ENCODE measurements around the gene CCDC112.
A peak's percentile ranks its signal among the peaks of the same experiment; 100 is the strongest.
"Not testable (repeated sequence)": the region's sequence is repeated elsewhere in the genome, so short reads cannot be mapped to it uniquely, and the experiment has no call there.

The CCDC112 gene, protein sequence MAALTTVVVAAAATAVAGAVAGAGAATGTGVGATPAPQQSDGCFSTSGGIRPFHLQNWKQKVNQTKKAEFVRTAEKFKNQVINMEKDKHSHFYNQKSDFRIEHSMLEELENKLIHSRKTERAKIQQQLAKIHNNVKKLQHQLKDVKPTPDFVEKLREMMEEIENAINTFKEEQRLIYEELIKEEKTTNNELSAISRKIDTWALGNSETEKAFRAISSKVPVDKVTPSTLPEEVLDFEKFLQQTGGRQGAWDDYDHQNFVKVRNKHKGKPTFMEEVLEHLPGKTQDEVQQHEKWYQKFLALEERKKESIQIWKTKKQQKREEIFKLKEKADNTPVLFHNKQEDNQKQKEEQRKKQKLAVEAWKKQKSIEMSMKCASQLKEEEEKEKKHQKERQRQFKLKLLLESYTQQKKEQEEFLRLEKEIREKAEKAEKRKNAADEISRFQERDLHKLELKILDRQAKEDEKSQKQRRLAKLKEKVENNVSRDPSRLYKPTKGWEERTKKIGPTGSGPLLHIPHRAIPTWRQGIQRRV

DNA sequence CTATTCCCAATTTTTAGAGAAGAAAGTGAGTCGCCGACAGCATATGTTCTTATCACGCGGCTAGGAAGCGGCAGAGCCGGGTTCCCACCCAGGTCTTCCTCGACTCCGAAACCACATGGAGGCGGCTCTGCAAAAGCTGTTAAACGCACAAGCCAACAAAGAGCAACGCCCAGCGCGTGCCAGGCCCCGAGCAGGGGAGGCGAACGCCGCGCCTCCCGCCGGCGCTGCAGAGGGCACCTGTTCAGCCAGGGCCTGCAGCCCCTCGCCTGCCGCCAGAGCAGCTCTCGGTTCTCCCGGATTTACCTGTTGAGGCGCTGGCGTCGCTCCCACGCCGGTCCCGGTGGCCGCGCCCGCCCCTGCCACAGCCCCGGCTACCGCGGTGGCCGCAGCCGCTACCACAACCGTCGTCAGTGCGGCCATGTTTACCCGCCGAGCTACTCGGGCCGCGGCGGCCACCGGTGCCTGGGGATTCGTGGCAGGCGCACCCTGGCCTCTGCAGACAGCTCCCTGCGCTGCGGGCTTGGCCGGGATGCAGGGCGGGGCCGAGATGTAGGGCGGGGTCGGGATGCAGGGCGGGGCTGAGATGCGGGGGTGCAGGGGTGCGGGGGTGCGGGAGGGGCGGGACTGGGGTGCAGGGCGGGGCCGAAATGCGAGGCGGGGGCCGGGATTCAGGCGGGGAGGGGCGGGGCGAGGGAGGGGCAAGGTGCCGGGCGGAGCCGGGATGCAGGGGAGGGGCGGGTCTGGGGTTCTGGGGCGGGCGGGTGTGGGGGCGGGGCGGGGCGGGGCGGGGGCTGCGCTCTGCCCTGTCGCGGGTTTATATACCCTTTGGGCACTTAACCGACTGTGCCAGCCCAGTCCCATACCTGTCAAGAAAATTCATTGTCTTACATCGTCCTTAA, at the start of gene CCDC112:
Gene CCDC112, minus strand, starts transcription at position 531 of the 899 bp plus-strand sequence. Its CDS starts 111 bp downstream, at position 420.
- DNase-seq, result peak; percentile 72

DNA sequence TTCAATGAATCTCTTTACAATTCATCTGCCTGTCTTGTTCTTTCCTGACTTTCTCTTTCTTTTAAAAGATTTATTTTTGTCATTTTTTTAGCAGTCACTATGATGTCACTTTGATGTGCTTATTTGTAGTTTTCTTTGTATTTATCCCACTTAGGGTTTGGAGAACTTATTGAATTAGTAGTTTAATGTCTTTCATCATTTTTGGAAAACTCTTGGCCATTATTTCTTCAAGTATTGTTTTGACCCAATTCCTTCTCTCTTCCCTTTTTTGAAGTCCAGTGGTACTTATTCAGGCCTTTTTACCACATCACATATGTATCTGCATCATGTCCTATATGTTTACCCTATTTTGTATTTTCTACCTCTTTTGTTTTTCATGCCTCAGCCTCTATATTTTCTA, 48.9 kb upstream of the CCDC112 start:
- DNase-seq, result no peak

DNA sequence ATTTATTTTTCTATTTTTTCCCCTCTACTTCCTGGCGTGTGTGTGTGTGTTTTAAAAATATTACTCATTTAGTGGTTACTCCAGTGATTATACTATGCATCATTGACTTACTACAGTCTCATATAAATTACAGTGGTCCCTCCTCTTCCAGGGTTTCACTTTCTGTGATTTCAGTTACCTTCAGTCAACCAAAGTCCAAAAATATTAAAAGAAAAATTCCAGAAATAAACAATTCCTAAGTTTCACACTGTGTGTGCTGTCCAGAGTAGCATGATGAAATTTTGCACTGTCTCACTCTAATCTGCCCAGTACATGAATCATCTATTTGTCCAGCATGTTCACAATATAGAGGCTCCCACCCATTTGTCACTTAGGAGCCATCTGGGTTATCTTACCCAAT, 47.4 kb upstream of the CCDC112 start:
- DNase-seq, result no peak

DNA sequence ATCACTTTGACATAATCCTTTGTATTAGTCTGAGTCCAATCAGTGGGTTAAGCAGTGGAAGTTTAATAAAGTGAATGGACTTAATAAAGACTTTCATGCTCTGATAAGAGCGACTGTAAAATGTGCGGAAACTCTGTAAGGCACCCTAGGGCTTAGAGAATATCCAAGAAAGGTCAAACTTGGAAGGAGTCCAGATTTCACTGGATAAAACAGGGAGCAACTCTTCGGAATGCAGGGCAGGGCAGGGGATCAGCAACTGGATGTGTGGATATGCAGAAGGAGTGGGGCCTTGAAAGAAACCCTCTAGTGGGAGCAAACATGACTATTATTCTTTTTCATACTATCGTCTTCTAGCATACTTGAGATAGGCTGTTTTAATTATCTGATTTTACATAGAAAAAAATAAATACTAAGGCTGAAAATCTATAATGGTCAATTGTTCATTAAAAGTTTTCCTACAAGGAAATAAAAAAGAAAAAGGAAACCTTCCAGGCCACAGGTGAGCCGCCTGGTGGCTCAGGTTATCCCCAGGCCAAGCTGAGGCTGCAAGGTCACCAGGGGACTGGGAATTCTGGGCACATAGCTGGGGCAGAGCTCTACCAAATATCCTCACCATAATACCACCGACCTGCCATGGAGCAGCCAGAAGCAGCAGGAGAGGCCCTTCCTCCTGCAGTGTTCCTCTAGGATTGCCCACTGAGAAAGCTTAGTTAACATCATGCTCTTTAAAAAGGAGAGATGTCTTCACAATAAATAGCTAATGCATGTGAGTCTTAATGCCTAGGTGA, 46.3 kb upstream of the CCDC112 start:
- no peak for DNase-seq

DNA sequence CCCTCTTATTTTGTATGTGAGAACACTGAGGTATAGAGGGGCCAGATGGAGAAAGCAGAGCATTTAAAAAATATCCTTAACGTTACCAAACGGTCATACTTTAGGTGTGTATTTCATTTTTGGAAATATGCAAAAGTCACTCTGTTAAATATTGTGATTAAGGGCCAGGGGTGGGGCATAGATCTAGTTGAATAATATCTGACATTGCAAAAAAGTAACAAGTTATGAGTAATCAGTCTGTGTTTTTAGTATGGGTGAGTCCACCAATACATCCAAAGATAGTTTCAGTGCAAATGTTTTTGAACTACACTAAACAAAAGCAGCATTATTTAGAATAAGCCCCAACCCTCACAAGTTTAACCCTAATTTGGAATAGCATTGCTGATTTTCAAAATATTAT, 45.3 kb upstream of the CCDC112 start:
- no peak for DNase-seq

DNA sequence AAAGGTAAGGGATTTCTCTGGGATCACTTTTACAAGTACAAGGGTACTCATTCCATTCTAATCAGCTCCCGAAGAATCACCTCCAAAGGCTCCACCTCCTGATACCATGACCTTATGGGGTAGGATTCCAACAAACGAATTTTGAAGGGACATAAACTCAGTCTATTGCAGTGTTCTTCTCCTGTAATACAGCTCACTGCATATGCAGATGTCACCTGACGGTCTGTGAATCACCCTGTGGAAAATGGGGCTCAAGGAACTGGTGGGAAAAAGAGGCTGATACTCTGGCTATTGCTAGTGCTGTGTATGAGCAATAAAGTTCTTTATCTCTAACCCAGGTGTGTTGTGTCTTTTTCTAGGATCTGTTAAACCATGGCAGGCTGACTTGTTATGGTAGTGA, 42.4 kb upstream of the CCDC112 start:
- DNase-seq, result no peak

DNA sequence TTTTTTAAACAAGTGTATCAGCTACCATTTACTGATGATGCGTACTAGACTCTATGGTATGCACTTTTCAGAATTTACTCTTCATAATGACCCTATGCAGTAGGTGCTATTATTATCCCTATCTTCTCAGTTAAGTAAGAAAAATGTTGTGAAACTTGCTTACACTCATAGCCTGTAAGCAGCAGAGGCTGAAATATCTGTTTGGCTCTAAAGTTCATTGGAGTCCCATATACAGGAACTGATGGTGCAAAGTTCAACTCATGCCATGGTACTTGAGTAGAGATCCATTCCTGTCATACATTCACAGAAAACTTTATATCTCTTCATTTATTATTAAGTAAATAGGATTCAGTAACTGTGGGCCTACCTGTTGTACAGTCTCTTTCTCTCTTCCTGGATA, 41.4 kb upstream of the CCDC112 start:
- no peak for DNase-seq

DNA sequence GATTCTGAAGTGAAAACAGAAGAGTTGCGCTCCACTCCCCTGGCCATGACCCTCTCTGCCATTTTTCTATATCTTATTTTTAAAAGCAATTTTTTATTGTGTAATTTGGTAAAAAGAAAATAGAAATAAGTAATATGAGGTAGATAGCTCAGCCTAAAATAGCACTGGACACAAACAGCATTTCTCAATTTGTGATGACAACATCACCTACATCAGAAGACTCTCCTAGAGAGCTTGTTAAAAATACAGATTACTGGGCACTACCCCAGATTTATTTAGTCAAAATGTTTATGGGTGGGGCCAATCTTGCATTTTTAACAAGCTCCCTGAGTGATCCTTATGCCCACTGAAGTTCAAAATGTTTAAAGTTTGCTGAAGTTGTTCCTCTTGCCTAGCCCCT, 40.5 kb upstream of the CCDC112 start:
- DNase-seq, result no peak

DNA sequence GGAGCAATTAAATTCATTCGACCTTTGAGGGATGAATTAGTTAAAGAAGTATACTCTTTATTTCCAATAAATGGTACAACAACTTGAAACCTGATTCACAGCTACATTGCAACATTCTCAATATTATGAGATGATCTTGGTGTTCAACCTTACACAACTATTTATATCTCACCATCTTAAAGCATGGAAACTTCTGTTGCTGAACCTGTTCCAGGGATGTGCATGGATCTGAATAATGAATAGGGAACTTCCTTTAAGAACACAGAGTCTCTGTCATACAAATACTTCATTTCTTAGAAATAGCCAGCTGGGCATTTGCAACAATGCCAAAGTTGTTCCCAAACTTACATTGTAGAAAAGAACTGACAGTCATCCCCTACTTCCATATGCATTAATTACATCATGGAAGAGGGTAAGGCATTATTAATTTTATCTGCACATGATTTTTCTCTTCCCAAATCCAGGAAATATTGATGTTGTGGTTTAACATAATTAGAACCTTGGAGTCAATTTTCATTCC, 39.8 kb upstream of the CCDC112 start:
- no peak for DNase-seq

DNA sequence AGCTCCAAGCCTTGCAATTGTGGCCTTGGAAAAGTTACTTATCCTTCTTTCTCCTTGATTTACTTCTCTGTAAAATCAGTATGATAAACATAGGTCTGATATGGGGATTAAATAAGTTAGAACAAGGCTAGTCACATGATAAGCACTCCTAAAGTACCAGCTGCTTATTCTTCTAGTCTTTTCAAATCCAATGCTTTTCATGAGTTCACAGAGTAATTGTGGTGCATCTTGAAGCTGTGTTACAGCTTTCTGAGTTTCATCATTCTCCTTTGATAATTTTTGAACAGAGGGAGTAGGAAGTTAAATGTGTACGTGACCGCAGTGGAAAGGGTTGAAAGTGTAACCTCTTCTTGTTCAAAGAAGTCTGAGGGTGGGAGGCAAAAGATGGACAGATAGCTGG, 38.8 kb upstream of the CCDC112 start:
- DNase-seq, result no peak

DNA sequence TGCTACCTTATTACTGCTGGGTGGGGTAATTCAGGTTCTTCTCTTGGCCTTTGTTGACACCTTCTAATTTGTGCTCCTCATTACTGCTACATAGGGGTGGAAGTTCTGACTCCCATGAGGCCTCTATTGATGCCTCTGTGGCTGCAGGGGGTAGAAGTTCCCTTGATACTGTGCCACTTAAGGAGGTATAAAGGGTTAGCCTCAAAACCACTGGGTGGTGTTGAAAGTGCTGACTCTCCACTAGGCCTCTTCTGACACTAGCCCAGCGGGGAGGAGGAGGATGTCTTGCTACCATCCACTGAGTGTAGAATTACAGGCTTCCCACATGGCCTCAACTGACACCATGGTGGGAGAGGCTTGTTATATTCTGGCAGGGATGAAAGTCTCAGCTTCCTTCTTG, 36.7 kb upstream of the CCDC112 start:
- no peak for DNase-seq

DNA sequence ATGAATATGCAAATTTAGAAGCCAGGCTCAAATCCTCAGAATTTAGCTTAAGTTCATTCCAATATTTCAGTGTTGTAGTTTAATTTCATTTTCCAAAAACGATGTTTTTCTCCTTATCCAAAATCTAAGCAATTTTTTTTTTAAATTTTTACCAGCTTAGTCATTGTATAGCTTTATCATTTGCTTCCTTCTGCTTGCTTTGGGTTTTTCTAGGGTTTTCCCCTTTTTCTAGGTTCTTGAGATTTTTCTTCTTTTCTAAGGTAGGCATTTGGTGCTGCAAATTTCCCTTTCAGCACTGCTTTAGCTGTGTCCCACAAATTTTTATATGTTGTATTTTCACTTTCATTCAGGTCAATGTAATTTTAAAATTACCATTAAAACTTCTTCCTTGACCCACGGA, 34.4 kb upstream of the CCDC112 start:
- no peak for DNase-seq

DNA sequence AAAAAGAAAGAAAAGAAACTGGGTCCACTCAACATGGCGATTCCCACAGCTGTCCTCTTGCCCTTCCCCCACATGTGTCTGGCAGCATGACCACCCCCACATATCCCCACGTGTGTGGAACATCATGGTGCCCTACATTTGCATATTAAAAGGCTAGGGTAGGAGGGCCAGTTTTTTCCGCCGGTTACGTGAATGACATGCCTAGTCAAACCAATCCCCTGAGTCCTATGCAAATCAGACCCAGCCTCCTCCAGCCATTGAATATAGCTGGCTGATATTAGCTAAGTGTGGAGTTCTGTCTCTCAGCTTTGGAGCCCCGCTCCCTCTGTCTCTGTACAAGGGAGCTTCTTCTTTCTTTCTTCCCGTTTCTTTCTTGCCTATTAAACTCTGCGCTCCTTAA, 33.0 kb upstream of the CCDC112 start:
- DNase-seq, result no peak

DNA sequence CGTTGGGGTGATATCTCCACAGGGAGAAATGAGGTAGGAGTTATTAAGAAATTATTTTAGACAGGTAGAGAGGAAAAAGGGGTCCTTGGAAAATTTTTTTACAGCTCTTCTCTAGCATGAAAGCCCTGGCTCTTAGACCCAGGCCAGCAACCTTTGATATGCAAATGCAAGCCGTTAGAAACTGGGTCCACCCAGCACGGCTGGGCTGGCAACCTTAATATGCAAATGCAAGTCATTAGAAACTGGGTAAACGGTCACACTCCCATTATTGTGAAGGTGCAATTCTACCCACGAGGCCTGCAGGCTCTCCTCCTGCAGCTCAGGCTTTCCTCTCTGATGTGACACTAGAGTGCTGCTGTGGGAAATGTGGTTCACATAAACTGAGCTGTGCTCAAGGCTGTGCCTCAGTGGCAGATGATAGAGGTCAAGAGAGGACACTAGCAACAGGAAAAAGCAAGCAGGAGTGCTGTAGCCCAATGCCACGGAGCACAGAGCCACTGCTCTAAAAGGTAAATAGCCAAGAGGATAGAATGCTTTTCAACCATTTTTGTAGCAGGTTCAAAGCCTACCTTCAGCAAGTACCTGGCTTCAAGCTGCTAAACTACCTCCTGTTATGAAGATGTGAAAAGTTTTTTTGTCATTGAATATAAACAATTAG, 32.3 kb upstream of the CCDC112 start:
- not testable (repeated sequence) for DNase-seq

DNA sequence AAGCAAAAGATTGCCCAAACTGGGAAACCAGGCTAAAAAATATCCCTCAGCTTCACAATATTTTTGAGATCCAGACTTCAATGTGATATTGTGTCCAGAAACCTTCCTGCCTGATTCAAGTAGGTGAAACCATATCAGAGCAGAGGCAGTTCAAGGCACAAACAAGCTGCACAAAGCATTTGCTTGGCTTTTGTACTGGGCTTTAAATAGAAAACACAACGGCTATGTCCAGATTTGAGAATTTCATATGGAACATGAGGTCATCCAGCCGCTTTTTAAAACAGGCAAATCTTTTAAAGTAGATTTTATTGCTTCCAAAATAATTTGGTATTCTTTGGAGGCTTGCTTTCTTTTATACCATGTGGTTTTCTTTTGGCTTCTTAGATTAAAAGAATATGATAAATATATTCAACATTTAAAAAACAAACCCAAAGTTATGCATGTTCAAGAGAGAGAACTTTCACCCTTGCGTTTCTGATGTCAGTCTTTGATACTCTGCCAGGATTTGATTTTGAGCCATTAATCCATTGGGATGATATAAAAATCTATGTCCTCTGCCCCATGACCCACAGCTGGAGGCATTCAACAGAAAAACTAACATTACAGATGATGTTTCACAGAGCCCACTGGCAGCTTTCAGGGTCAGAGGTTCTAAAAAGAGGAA, 29.0 kb upstream of the CCDC112 start:
- no peak for DNase-seq

DNA sequence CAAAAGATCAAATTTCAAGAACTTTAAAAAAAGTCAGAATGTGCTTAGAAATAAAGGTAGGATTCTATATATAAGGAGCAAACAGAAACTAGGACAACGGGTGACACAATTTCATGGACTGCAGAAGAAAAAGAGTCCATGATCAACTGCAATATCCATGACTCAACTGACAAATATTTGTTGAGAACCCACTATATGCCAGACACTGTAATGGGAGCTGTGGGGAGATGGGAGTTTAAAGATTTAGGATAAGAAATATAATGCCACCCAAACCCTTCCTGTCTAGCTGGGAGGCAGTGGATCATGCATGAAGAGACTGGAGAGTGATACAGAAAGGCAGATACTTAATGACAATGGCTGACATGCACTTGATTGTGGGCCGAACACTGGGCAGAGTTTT, 27.6 kb upstream of the CCDC112 start:
- no peak for DNase-seq

DNA sequence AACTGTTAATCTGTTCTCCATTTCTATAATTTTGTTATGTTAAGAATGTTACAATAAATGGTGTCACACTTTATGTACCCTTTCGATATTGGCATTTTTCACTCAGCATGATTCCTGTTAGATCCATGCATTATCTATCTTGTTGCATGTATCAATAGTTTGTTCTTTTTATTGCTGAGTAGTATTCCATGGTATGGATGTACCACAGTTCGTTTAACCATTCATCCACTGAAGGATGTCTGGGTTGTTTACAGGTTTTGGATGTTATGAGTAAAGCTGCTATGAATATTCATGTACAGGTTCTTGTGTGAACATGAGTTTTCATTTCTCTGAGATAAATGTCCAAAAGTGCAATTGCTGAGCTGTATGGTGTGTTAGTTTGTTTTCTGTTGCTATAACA, 26.3 kb upstream of the CCDC112 start:
- DNase-seq, result no peak

DNA sequence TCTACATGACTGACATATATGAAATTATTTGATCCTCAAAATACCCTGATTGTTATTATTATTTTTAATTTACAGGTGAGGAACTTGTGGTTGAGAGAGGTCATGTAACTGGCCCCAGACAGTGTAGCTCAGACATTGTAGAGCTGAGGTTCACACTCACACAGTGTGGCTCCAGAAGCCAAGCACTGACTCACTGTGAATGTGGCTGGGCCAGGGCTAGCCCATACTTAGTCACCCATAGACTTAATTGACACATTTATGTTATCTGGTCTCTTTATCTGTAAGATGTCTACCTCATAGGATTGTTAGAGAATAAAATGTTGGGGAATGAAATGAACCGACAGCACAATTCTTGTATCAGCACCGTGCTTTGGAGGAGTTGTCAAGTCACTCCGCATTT, 24.9 kb upstream of the CCDC112 start:
- no peak for DNase-seq

DNA sequence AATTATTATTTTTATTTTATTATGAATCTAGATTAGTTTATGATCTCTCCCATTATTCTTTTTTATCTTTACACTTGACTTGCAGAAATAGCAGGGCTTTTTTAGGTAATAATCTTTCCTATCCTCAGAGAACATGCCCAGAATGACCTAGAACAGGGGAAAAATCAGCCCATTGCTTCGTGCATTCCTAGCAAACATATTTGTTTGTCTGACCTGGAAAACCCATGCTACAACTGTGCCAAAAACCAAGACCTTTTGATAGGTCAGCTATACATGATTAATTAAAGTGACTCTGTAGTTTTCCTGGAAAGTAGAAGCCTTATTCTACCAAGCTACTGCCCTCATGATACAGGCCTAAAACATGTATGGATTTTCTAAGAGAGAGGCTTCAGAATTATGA, 24.1 kb upstream of the CCDC112 start:
- no peak for DNase-seq

DNA sequence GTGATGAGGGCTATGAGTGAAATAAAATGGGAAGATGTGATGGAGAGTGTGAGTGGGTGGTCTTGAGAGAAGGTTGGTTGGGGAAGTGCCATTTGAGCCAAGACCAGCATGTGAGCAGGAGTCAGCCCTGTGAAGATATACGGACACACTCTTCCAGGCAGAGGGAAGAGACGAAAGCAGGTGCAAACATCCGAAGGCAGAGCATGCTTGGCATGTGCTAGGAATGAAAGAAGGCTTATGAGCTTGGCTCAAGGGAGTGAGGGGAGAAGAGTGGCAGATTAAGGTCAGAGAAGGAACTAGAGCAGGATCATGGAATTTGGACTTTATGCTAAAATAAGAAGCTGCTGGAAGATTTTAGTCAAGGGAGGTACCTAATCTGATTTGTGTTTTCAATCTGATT, 23.6 kb upstream of the CCDC112 start:
- DNase-seq, result no peak

DNA sequence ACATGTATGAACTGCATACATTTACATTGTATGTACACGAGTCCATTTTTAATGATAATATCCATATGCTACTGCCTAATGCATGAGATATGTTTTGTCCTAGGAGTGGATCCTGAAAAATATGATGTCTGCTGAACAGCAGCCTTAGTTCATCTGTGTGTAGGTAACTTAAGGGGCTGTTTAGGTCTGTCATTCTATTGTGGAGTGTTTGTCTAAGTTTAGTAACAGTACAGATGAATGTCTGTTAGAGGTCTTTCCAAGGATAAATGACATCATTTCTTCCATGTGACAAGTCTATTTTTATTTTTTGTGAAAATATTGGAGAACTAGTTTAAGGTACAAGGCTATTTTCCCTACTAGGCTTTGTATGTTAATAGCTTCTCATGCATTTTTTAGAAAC, 22.6 kb upstream of the CCDC112 start:
- no peak for DNase-seq

DNA sequence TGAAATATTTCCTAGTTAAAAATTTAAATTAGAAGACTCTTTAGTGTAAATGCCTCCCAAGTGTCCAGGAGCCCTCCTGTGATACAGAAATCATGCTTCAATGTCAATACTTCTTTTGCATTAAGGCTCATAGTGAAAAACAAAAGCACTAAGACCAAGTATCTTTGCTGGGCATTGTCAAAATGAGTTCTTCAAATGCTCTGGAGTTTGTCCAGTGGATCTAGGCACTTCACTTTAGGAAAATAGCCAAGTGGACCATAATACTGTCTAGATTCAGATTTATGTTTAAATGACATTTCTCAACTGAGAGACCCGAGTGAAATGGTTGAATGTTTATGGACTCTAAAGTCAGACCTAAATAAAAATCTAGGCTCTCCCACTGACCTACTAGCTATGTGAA, 21.3 kb upstream of the CCDC112 start:
- no peak for DNase-seq
